HPDE6-E6E7 (cell line): Measurements from ENCODE around the gene CCDC30.

Source experiments
- DNase-seq: peaks from one replicate; pipeline ENCODE4 v3.0.0; 2011; ENCODE audit warnings: missing footprints; ENCODE audit errors: extremely low spot score

Gene CCDC30

GRCh38 chr1:42691157-42691498 is 228.0 kb downstream of the CCDC30 start:
- no peak for DNase-seq

GRCh38 chr1:42692461-42692860 is 229.4 kb downstream of the CCDC30 start:
- no peak for DNase-seq

GRCh38 chr1:42692911-42693310 is 229.8 kb downstream of the CCDC30 start:
- DNase-seq: no peak

- DNase-seq: no peak
Observed at GRCh38 chr1:42698081-42698813, 235.2 kb downstream of the CCDC30 start.

GRCh38 chr1:42700006-42700405 is 236.9 kb downstream of the CCDC30 start:
- no peak for DNase-seq

GRCh38 chr1:42703888-42704464 is 240.9 kb downstream of the CCDC30 start:
- no peak for DNase-seq
